NCI-H1694 treated with DMSO at 0.1 percent for 48 hours (cell line): Measurements from ENCODE around the gene DNAH10.

Experiments
- DNase-seq: peaks from one replicate; lab custom pipeline; 2025; lab: John Stamatoyannopoulos, UW

Gene DNAH10

DNA sequence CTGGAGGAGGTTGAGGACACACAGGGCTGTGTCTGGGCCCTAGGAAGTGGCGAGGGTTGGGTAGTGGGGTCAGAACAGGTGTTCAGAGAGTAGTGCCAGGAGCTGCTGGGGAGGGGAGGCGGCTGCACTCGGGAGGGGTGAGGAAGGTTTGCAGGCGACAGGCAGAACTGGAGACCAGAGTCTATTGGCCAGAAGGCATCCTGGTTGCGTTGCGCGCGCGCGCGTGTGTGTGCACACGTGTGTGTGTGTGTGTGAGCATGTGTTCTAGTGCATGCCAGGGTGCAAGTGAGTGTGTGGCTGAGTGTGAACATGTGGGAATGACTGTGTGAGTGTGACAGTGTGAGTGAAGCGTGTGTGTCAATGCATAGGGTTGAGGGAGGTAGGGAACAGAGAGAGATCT lies 124.2 kb downstream of the DNAH10 start:
- DNase-seq, result no peak

- DNase-seq, result no peak
Observed at GRCh38 chr12:123886931-123887582, 125.0 kb downstream of the DNAH10 start.

- peak; percentile 19 for DNase-seq
Observed at GRCh38 chr12:123888989-123889388, 126.9 kb downstream of the DNAH10 start.

GRCh38 chr12:123889848-123890535 lies 127.9 kb downstream of the DNAH10 start:
- no peak for DNase-seq

GRCh38 chr12:123890536-123890902 lies 128.4 kb downstream of the DNAH10 start:
- DNase-seq, result no peak

- no peak for DNase-seq
Observed at GRCh38 chr12:123891011-123891410, 128.9 kb downstream of the DNAH10 start.

GRCh38 chr12:123891516-123892179 lies 129.5 kb downstream of the DNAH10 start:
- no peak for DNase-seq

DNA sequence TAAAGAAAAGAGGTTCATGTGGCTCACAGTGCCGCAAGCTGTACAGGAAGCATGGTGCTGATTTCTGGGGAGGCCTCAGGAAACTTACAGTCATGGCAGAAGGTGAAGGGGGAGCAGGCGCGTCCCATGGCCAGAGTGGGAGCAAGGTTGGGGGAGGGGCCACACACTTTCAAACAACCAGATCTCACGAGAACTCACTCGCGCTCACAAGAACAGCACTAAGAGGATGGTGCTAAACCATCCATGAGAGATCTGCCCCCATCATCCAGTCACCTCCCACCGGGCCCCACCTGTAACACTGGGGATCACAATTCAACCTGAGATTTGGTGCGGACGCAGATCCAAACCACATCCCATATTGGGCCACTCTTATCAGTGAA lies 130.1 kb downstream of the DNAH10 start:
- no peak for DNase-seq

GRCh38 chr12:123892853-123893252 lies 130.8 kb downstream of the DNAH10 start:
- no peak for DNase-seq

- DNase-seq, result no peak
Observed at GRCh38 chr12:123893276-123893675, 131.2 kb downstream of the DNAH10 start.

GRCh38 chr12:123894823-123895345 lies 132.8 kb downstream of the DNAH10 start:
- DNase-seq, result no peak

DNA sequence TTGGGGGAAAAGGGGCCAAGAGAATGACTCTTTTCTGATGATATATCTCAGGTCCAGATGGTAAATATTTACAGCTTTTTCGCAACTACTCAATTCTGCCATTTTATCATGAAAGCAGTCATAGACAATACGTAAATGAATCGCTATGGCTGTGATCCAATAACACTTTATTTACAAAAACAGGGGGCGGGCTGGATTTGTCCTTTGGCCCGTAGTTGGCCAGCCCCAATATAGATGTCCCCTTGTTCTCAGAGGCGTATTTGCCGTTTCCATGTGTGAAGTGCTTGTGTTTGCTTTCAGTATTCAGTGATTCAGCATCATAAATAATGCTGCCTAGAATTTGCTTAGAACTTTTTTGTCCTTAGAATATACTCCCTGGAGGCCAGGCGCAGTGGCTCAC lies 133.3 kb downstream of the DNAH10 start:
- DNase-seq, result no peak

DNA sequence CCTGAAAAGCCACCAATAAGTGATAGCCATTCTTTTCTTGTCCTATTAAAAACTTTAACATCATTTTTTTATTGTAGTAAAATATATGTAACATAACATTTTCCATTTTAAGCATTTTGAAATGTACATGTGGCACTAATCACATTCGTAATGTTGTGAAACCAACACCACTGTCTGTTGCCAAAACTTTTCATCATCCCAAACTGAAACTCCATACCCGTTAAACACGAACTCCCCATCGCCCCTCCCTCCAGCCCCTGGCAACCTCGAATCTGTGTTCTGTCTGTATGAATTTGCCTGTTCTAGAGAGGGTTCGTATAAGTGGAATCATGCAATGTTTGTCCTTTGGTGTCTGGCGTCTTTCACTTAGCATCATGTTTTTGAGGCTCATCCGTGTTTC lies 134.7 kb downstream of the DNAH10 start:
- DNase-seq, result no peak

GRCh38 chr12:123897221-123897620 lies 135.1 kb downstream of the DNAH10 start:
- no peak for DNase-seq

GRCh38 chr12:123898673-123899072 lies 136.6 kb downstream of the DNAH10 start:
- DNase-seq, result no peak

DNA sequence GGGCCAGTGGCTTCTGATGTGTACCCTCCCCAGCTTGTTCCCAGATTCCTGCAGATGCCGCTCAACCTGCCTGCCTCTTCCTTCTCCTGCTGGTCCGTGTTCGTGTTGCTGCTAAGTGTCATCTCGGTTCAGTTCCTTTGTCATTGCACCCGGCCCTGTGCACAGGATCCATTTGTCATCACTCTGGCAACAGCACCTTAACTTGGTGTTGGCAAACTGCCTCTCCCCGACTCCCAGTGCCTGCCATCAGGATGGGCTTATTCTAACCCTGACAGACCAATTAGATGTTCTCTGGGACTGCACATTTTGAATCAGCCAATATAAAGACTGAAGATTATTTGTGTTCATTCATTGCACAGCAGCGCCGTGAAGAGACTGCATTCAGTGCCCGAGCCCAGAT lies 137.3 kb downstream of the DNAH10 start:
- no peak for DNase-seq

DNA sequence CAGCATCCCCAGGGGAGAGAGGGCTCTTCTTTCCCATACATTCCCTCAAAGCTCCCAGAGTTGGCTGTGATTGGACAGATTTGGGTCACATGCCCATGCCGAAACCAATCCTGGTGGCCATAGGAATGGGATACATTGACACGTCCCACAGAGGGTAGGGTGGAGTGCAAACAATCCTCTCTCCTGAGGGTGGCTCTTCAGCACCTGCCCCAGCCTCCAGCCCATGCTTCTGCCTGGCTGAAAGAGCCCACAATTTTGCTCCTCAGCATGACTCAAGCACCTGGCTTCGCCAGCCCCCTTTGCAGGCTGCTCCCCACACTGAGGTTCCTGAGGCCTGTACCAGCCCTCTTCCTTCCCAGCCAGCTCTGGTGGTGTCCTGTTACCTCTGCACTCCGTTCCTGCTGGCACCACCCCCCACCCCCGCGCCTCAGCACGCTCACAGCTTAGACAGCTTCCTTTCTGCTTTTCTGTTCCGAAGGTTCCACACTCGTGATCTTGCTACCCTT lies 138.8 kb downstream of the DNAH10 start:
- no peak for DNase-seq

DNA sequence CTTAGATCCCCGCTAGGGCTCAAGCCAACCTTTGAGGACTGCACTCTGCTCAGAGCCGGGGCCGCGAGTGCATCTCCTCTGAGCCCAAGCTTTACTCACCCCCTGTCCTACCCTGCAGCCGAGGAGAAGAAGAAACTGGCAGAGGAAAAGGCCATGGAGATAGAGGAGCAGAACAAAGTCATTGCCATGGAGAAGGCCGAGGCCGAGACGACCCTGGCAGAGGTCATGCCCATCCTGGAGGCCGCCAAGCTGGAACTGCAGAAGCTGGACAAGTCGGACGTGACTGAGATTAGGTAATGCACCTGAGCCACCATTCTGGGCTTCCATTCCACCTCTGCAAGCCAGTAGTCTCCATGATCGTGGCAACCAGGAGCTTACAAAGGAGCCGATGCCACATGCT lies 140.7 kb downstream of the DNAH10 start:
- DNase-seq, result no peak

GRCh38 chr12:123903301-123904065 lies 141.4 kb downstream of the DNAH10 start:
- no peak for DNase-seq

DNA sequence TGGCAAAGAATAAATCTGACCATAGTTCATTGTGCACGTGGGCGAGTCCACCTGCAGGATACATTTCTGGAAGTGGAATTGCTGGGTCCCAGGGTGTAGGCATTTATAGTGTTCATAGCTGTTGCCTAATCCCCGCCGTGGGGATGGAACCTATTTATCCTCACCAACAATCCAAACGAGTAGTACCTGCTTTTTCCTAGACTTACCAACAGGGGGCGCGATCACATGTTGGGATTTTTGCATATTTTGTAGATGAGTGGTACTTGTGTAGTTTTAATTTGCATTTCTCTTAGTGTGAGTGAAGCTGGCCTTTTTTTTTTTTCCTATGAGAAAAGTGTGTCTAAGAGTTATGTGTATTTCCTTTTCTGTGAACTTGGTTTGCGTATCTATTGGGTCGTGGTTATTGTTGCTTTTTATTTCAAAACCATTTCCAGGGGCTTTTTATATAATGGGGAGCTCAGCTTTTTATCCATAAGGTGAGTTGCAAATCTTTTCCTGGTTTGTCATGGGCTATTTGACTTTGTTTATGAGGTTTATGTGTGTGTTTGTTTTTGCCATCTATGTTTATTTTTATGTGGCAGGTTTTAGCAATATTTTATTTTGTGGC lies 143.3 kb downstream of the DNAH10 start:
- peak; percentile 30 for DNase-seq

GRCh38 chr12:123906711-123907420 lies 144.8 kb downstream of the DNAH10 start:
- DNase-seq, result no peak
